ENCODE results near the gene FAM168A.

Gene FAM168A

DNA sequence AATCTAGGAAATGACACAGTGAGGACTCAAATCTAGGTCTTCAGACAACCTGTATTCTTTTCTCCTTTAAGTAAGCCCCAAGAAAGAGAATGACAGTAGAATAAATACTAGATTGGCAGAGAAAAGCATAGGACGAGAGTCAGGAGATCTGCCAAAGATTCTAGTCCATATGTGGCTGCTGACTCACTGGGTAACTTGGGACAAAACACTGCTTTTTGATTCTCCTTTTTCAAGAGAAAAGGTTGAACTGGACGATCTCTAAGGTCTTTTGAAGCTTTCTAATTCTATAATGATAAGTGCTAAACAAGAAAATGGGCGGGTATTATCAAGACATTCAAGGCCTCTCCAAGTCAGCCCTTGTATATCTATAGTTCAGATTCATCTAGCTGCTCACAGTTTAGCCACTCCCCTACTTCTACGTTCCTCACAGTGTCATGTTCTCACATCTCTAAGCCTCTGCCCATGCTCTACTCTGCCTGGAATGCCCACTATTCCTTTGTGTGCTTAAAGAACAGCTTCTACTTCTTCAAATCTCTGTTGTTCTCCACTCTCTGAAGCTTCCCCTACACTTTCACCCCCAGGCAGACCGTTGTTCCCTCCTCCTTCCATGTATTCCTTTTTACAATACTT is 168.7 kb downstream of the FAM168A start:
- DNase-seq (ENCODE audit: low read depth in 2 of 3, low spot score in 1 of 3), result no peak

DNA sequence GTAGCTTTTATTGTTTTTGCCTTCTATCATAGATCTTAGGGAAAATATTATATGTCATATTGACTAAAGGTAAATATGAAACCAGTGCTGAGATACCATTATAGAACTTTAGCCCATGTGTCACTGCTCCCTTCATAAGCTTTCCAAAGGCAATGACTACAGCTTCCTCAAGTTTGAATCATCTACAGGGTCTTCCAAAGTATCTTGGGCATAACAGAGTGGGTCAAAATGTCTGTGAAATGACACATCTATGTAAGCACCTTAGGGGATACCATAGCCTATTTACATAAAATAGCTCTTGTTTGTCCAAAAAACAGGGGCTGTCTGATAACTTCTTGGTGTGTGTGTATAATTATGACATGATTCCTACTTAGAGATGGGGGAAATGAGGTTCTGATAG is 169.2 kb downstream of the FAM168A start:
- no peak for DNase-seq (ENCODE audit: low read depth in 2 of 3, low spot score in 1 of 3)

DNA sequence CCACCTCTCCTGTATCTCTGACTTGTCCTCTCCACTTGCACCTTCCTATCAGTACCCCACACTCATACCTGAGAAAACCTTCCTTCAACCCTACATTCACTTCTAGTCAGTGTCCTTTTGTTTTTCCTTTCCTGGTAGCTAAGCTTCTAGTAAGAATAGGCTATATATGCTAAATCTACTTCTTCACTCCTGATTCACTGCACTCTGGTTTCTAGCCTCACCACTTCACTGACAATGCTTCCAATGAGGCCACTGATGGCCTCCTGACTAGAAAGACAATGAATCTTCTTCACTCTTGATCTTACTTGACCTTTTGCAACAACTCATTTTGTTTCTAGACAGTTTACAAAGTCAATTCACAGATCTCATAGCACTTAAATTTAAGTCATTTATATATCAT is 169.7 kb downstream of the FAM168A start:
- no peak for DNase-seq (ENCODE audit: low read depth in 2 of 3, low spot score in 1 of 3)

DNA sequence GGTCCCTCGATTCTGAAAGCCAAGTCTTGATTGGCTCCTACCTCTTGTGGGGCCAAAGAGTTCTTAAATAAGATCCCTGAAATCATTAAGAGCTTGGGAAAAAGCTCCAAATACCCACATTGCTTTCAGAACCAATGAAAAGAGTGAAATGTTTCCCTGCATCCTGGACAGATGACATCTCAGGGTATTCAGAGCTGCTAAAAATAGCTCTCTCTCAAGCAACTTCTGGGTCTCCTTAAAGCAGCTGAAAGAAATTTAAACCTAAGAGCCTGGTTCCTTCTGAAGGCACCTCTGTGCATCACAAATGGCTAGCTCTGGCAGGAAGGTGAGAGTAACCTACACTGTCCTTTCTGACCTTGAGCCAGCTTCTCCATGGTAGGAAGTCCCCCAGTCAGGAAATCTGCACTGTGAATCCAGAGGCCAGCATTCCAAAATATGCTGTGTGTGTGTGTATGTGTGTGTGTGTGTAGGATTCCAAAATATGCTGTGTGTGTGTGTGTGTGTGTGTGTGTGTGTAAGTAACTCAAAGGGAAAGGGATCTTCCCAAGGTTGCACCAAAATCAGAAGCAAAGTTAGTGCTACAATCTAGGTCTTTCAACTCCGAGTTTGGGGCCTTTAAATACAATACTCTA is 171.6 kb downstream of the FAM168A start:
- no peak for DNase-seq (ENCODE audit: low read depth in 2 of 3, low spot score in 1 of 3)

DNA sequence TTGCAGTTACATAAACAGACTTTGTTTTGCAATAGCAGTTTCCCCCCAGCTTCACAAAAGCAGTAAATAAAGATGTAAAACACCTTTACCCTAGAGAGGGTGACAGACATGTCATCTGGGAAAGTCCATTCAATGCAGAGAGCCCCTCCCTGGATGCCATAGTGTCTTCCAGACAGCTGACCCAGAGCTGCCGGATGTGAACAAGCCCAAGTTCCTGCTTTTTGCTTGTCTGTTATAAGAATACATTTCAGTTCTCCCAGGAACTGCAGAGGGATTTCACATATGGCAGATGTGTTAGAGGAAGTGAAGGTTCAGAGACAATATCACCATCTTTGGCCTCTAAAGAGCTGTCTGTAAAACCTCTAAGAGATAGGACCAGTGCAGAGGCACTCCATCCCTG is 172.8 kb downstream of the FAM168A start:
- DNase-seq (ENCODE audit: low read depth in 2 of 3, low spot score in 1 of 3), result no peak

DNA sequence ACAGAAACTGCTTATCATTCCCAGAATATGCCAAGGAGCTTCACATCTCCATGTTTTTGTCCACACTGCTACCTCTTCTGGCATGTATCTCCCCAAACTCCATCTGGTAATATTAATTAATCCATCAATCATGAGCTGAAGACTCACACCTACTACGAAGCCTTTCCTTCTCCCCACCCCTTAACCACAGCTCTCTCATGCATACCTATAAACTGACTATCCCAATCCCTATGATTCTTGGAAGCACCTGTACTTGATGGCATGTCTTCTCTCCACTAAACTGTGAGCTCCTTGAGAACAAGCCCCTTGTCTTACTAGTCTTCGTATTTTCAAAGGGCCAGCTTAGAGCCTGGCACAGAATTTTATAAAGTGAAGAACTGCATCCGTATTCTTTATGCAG is 174.4 kb downstream of the FAM168A start:
- DNase-seq (ENCODE audit: low read depth in 2 of 3, low spot score in 1 of 3), result no peak

DNA sequence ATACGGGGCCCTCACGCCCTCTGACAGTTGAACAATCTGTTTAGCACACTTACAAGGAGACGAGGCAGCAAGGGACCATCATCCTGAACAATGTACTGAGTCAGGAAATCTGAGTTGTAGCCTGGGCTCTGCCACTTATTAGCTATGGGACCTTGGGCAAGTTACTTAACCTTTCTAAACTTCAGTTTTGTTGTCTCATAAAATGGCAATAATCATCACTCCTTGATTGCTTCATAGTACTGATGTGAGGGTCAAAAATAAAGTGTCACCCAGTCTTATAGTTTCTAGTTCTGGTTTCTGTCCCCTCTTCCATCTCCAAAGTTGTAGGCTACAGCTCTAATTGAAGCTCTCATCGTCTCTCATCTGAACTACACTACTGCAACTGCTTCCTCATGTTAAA is 175.0 kb downstream of the FAM168A start:
- no peak for DNase-seq (ENCODE audit: low read depth in 2 of 3, low spot score in 1 of 3)

DNA sequence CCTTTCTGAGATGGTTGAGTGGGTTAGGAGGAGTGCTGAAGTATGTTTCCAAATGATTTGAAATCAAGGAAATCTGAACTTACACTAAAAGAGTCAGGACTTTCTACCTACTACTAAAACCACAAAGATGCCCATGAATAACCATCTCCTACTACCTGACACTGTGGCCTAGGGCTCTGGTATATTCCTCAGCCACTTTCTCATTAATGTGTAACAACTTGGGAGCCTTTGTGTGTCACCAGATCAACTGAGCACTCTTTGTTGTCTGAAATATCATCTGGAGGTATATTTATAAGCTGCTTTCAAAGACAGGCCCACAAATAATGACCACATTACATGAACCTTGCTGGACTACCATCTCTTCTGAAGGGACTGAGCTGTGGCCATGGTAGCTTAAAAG is 177.8 kb downstream of the FAM168A start:
- no peak for DNase-seq (ENCODE audit: low read depth in 2 of 3, low spot score in 1 of 3)

DNA sequence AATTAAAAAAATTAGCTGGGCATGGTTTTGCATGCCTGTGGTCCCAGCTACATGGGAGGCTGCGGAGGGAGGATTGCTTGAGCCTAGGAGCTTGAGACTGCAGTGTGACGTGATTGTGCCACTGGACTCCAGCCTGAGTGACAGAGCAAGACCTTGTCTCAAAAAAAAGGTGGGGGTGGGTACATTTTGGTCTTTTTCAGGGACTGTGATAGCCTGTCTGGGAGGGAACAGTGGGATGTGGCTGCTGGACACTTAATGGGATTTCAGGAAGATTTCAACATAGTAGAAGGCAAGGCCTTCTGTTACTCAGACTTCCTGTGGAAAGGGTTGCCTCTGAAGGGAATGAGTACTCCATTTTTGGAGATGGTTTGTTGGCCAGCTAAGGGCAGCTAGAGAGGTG is 181.1 kb downstream of the FAM168A start:
- DNase-seq (ENCODE audit: low read depth in 2 of 3, low spot score in 1 of 3), result no peak

DNA sequence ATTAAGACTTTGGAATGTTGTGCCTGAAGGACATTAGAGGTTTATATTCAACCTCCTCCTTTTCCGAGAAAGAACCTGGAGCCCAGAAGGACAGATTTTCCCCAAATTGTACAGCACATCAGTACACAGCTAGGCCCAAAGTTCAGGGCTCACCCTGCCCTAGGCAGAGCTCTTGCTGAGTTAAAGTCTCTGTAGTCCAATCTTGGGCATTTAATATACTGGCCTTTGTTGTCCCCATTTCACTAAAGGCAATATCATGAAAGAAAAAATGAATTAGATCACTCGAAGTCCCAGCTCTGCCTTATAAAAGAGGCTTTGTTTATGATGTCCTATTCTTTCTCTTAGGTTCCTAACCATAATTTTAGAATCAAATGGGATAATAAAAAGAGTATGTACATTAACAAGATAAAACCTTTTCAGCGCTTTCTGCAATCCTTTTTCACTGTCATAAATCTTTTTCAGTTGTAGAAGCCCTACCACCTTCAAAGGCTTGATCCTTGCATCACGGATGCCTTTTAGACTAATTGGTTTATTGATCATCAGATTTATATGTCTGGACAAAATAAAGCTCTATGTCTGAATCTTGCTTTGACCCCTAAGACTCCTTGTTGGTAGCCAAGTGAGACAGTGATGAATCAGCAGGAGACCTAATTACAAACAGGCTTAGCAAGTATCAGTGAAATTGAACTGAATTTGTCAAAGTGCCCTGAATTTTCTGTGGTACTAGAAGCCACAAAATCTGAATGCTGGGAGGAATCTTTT is 181.9 kb downstream of the FAM168A start:
- no peak for DNase-seq (ENCODE audit: low read depth in 2 of 3, low spot score in 1 of 3)

DNA sequence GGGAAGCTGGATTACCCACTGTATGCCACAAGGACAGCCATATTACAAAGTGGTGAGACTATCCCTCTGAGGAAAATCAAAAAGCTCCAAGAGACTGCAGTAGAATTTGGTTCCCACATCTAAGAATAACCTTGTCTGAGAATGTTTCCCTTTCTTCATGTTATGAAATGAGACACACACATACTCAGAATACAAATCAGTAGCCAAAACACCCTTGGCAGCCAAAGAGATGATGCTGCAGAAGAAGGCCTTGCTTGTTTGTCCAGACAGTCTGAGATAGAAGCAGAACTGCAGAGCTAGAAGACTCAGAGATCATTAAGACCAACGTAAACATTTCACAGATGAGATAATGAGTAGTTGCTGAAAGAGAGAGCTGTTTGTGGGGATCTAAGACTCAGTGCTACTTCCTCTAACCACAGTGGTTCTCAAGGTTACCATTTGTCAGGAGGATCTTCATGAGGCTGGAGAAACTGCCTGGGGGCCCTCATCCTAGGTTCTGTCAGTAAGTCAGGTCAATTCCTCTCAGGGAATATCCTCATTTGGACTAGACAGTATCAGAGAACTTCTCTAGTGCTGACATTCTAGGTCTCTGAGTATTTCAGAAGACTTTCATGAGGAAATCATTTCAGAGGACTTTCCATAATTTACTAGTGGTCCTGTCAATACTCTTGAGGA is 182.8 kb downstream of the FAM168A start:
- no peak for DNase-seq (ENCODE audit: low read depth in 2 of 3, low spot score in 1 of 3)

DNA sequence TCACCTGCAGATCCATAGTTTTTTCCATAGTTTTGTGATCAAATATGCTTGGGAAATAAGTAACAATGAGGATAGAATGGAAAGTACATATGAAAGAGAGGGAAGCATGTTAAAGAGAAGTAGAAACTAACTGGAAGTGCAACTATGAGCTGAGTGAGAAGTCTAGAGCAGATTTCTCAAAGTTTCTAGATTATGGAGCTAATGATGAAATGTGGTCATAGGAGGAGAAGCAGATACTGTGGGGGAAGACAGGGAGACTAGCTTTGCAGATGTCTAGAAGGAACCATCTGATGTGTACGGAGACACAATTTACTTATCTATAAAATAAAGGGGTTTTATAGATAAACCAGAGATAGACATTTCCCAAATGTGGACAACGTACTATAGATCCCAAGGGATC is 184.7 kb downstream of the FAM168A start:
- DNase-seq (ENCODE audit: low read depth in 2 of 3, low spot score in 1 of 3), result no peak

DNA sequence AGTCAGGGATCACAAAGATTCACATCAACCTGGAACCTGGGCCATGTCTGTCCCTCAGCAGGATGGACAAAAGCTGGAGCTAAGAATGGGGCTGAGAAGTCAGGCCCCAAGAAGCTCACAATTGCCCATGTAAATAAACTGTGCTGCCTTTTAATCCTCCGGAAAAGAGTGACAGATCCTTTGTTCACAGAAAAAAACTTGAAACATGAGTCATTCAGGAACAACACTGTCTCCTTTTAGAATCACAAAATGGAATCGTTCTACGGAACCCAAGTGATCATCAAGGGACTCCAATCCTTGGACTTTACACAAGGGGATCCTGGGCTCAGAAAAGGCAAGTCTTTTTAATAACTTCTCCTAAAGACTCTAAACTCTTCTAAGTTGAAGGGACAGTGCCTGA is 185.6 kb downstream of the FAM168A start:
- DNase-seq (ENCODE audit: low read depth in 2 of 3, low spot score in 1 of 3), result no peak

DNA sequence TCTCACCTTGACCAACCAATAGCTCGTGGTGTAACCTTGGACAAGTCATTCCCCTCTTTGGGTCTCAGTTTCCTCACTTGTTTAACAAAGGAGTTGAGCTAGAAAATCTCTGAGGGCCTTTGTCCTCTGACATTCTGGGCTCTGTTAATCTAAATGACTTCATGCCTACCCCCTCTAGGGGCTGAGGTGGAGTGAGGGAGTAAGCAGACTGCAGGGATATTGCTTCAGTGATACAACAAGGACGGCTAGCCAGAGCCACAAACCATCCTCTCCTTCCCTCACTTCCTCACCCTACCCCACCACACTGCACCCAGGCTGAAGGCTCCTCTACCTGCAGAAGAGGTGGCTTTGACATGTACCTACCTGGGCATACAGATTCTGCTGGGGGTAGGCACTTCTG is 186.9 kb downstream of the FAM168A start:
- no peak for DNase-seq (ENCODE audit: low read depth in 2 of 3, low spot score in 1 of 3)

DNA sequence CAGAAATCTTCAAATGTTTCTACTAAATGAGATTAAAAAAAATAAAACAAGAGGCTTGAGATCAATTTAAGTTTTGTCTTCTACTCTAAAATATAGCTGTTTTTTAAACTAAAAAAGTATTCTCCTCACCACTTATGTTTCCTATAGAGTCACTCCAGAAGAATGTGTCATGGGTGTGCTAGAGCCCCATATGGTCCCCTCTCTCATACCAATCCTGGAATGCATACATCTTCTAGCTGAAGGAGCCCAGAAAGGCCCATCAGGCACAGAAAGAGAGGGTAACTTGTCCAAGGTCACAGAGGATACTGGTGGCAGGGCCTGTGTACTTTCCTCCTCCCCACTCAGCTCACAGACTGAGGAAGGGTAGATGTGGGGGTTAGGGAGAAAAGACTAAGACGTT is 187.3 kb downstream of the FAM168A start:
- no peak for DNase-seq (ENCODE audit: low read depth in 2 of 3, low spot score in 1 of 3)

DNA sequence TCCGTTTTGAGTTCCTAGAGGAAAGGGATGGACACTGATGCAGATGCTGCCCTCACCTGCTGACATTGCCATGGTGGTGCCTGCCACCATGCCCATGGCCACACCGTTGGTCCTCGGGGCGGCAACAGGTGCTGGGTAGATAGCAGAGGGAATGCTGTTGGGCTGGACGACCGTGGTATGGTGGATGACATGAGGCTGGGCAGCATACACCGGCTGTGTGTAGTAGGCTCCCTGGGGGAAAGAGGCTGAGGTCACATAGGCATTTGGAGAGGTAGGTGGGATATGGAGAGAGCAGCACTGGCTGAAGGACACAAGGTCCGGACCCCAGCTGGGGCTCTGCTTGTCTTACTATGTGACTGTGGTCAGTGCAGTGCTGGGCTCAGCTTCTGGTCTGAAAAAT is 188.5 kb downstream of the FAM168A start:
- no peak for DNase-seq (ENCODE audit: low read depth in 2 of 3, low spot score in 1 of 3)

DNA sequence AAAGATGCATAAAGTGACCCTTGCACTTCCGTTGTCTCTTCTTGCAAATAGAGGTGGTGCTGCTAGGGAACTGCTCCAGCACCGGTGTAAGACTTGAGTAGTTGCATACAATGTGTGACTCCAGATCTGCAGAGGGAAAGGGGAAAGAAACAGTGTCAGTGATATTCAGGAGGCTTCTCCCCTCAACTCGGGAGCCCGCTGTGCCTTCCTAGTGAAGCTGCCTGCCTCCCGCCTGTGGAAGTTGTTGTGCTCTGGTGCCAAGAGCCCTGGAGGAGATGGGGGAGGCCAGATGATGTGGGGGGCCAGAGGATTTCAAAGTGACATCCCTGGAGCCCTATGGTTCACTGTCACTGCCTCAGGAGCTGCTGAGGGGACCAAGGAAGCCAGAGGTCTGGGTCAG is 191.3 kb downstream of the FAM168A start:
- DNase-seq (ENCODE audit: low read depth in 2 of 3, low spot score in 1 of 3), result no peak

DNA sequence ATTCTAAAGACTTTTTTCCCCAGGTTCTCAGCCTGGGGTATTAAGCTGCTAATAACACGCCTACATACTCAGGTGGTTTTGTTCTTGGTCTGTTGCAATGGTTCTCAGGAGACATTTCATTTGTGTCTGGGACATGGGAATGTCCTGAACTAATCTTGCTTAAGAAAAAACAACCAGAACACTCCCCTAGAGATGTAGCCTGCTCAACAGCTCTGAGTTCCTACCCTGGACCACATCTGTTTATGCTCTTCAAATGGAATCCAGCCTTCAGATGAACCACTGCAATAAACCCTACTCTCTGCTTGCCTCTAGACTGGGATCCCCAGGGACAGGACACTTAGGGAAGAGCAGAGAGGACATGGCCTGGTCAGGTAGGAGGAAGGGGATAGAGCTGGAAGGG is 191.8 kb downstream of the FAM168A start:
- DNase-seq (ENCODE audit: low read depth in 2 of 3, low spot score in 1 of 3), result no peak

DNA sequence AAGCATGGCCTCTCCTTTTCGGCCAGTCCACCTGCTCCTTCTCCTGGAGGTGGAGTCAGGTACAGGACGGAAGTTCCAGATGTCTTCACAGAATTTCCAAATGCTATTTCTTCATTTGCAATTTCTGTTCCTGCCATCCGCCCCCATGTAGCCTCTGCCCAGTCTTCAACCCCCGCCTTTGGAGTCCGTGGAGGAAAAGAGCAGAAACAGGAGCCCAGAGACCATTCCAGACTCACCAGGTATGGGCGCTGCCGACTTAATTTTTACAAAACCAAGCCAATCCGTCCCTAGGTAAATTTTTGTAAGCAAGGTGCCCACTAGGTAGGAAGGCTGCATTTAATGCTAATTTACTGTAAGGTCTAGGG is 192.8 kb downstream of the FAM168A start:
- DNase-seq (ENCODE audit: low read depth in 2 of 3, low spot score in 1 of 3), result no peak

DNA sequence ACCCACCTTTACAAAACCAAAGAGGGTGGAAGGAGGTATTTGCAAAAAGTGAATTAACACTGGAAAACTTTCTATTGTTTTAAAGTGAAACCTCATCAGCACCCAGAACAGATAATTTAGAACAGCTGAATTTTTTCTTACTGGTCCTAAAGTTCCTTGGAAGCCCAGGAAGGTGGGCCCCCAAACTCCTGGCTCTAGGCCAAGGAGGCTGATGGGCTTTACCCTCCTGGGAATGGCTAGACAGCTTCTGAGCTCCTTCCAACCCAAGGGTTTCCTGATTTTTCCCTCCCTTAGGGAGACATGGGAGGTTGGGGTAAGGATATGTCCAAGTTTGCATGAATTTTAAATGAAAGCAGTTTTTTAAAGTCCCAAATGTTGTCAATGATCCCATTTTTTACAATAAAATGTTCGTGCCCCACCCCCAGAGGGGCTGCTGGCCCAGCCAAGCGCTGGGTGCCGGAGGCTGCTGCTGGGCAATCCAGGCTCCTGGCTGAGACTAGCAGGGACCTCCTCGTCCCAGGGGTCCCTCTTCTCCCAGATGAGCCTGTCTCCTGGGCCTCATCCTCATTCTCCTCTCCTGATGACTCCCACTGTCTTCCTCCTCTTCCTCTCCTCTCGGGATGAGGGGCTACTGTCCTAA is 193.3 kb downstream of the FAM168A start:
- no peak for DNase-seq (ENCODE audit: low read depth in 2 of 3, low spot score in 1 of 3)

DNA sequence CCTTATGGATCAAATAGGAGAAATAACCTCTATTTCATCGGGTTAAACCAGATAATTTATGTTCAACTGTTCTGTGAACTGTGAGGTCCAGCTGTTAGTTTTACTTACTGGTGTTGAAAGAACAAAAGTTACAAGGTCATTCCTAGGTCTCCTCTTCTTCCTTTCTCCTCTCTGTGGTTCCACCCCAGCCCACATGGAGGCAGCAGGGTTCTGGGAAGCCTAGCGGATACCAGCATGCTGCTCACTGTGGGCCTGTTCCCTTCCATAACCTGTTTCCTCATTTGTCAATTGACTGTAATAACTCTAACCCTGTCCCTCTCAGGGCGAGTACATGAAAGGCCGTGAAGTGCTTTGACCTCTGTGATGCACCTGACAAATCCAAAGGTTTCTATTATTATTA is 193.9 kb downstream of the FAM168A start:
- DNase-seq (ENCODE audit: low read depth in 2 of 3, low spot score in 1 of 3), result no peak

DNA sequence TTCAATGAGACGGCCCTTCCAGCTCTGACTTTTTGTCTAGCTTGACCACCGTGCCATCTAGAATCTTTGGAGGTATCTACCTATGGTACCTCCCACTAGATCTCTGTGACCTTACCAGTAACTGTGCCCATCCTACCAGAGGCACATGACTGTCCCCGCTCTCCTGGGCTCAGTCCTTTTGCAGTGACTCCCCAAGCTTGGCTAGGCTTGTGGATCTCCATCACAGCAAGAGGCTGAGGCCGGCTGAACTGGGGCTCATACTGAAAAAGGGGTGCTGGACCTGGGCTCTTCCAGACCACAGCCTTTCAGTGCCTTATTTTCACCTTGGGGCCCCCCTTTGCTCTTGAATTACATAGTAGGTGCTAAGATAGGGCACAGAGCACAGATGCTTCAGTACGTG is 194.4 kb downstream of the FAM168A start:
- DNase-seq (ENCODE audit: low read depth in 2 of 3, low spot score in 1 of 3), result no peak
